ENCODE data around the gene HENMT1.

Gene HENMT1

GRCh38 chr1:108601708-108602410 is 59.0 kb downstream of the HENMT1 start:
- no peaks in the 10 kb centered on the region for H4K20me1 ChIP-seq (ENCODE audit: insufficient read depth)
- H3K4me3 ChIP-seq (IDR thresholded peaks at IDR 0.05; ENCODE audit: insufficient read depth, low read depth, low read length), result no peak overlapping the region
- H3K9ac ChIP-seq, result no peak overlapping the region
- TF ChIP-seq CTCF (conservative IDR thresholded peaks at IDR 0.05; ENCODE audit: low read depth, low read length), result no peak
- H3K79me2 ChIP-seq (ENCODE audit: insufficient read depth, low read depth), result no peaks in the 10 kb centered on the region
- no peak overlapping the region for H3K27ac ChIP-seq
- H2AFZ ChIP-seq (ENCODE audit: low read depth), result no peak overlapping the region
- no peaks in the 10 kb centered on the region for H3K36me3 ChIP-seq (ENCODE audit: insufficient read depth)
- no peaks in the 10 kb centered on the region for H3K4me1 ChIP-seq (ENCODE audit: low read depth, poor library complexity, severe bottlenecking)
- no peaks in the 10 kb centered on the region for H3K27me3 ChIP-seq (ENCODE audit: insufficient read depth, low read depth)
- no peak overlapping the region for H3K4me2 ChIP-seq

GRCh38 chr1:108600504-108600903 is 60.4 kb downstream of the HENMT1 start:
- Histone ChIP-seq H3K79me2 (ENCODE audit: insufficient read depth, low read depth) (no peaks in the 10 kb centered on the region), H3K27ac (no peak overlapping the region), H3K4me3 (IDR thresholded peaks at IDR 0.05; ENCODE audit: insufficient read depth, low read depth, low read length) (no peak overlapping the region), H3K36me3 (ENCODE audit: insufficient read depth) (no peaks in the 10 kb centered on the region), H3K27me3 (ENCODE audit: insufficient read depth, low read depth) (no peaks in the 10 kb centered on the region), H4K20me1 (ENCODE audit: insufficient read depth) (no peaks in the 10 kb centered on the region), H3K9ac (no peak overlapping the region), H3K4me2 (no peak overlapping the region), H3K4me1 (ENCODE audit: low read depth, poor library complexity, severe bottlenecking) (no peaks in the 10 kb centered on the region), H2AFZ (ENCODE audit: low read depth) (no peak overlapping the region)
- no peak for TF ChIP-seq CTCF (conservative IDR thresholded peaks at IDR 0.05; ENCODE audit: low read depth, low read length)

GRCh38 chr1:108598340-108598739 is 62.6 kb downstream of the HENMT1 start:
- Histone ChIP-seq H3K79me2 (ENCODE audit: insufficient read depth, low read depth) (no peaks in the 10 kb centered on the region), H3K36me3 (ENCODE audit: insufficient read depth) (no peaks in the 10 kb centered on the region)

More at GRCh38 chr1:108598340-108598739, 62.6 kb downstream of the HENMT1 start:
- Histone ChIP-seq H3K27me3 (ENCODE audit: insufficient read depth, low read depth) (no peaks in the 10 kb centered on the region), H2AFZ (ENCODE audit: low read depth) (no peak overlapping the region), H3K27ac (no peak overlapping the region), H3K4me3 (IDR thresholded peaks at IDR 0.05; ENCODE audit: insufficient read depth, low read depth, low read length) (no peak overlapping the region), H3K9ac (no peak overlapping the region), H3K4me1 (ENCODE audit: low read depth, poor library complexity, severe bottlenecking) (no peaks in the 10 kb centered on the region), H4K20me1 (ENCODE audit: insufficient read depth) (no peaks in the 10 kb centered on the region), H3K4me2 (no peak overlapping the region)
- TF ChIP-seq CTCF (conservative IDR thresholded peaks at IDR 0.05; ENCODE audit: low read depth, low read length), result no peak
